NCI-H2107 treated with DMSO at 0.1 percent for 48 hours (cell line): ENCODE measurements around the gene VARS1.
"Not testable (repeated sequence)": the region's sequence is repeated elsewhere in the genome, so short reads cannot be mapped to it uniquely, and the experiment has no call there.

Experiments
- DNase-seq: peaks from one replicate; lab custom pipeline; 2025; ENCODE audit not compliant: unreplicated experiment; lab: John Stamatoyannopoulos, UW

Gene VARS1

GRCh38 chr6:31794866-31795615 lies 511 bp downstream of the VARS1 start:
- no peak for DNase-seq

GRCh38 chr6:31794294-31794865 lies 1.2 kb downstream of the VARS1 start:
- DNase-seq = no peak

GRCh38 chr6:31793927-31794245 lies 1.7 kb downstream of the VARS1 start:
- not testable (repeated sequence) for DNase-seq

GRCh38 chr6:31792761-31793171 lies 2.8 kb downstream of the VARS1 start:
- DNase-seq = no peak

- no peak for DNase-seq
Observed at GRCh38 chr6:31792090-31792374, 3.5 kb downstream of the VARS1 start.

- DNase-seq = peak; percentile 3
Observed at GRCh38 chr6:31791324-31792089, 4.0 kb downstream of the VARS1 start.

GRCh38 chr6:31785475-31785874 lies 10.1 kb downstream of the VARS1 start:
- DNase-seq = no peak

GRCh38 chr6:31784098-31784925 lies 11.2 kb downstream of the VARS1 start:
- DNase-seq = no peak

GRCh38 chr6:31782126-31782855 lies 13.3 kb downstream of the VARS1 start:
- DNase-seq = no peak

- no peak for DNase-seq
Observed at GRCh38 chr6:31781244-31782125, 14.1 kb downstream of the VARS1 start.

GRCh38 chr6:31780507-31781243 lies 14.9 kb downstream of the VARS1 start:
- no peak for DNase-seq

GRCh38 chr6:31779908-31780307 lies 15.6 kb downstream of the VARS1 start:
- no peak for DNase-seq

GRCh38 chr6:31778999-31779885 lies 16.3 kb downstream of the VARS1 start:
- DNase-seq = no peak

- DNase-seq = no peak
Observed at GRCh38 chr6:31778193-31778592, 17.4 kb downstream of the VARS1 start.

- no peak for DNase-seq
Observed at GRCh38 chr6:31777667-31778050, 17.9 kb downstream of the VARS1 start.

GRCh38 chr6:31776989-31777666 lies 18.4 kb downstream of the VARS1 start, which contains the start of gene VWA7:
VWA7 (minus strand) TSS chr6:31777328; CDS start chr6:31776779, 549 bp downstream.
- peak; percentile 7 for DNase-seq

- no peak for DNase-seq
Observed at GRCh38 chr6:31776485-31776988, 19.0 kb downstream of the VARS1 start.
